Measurements from ENCODE around the gene LYRM4.
A peak's percentile ranks its signal among the peaks of the same experiment; 100 is the strongest.

The LYRM4 gene

DNA sequence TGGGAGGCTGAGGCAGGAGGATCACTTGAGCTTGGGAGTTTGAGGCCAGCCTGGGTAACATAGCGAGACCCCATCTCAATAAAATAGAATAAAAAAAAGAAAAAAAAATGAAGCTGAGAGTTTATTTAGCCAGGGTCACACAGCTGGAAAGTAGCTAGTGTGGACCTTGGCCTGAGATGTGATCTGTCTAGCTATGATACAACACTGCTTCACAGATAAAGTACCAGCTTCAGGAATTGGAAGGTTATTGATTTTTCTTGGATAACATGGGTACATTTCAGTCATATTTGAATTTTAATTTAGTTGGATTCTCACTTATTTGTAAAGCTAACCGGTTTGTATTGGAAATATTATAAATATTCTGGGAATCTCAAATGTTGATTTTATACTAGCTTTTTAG, 5.7 kb upstream of the LYRM4 start:
- H3K36me3 ChIP-seq, result no peaks in the 10 kb centered on the region
- no peak overlapping the region for H3K27ac ChIP-seq
- no peak for TF ChIP-seq CTCF (IDR thresholded peaks at IDR 0.05)
- no peaks in the 10 kb centered on the region for H3K27me3 ChIP-seq
- H3K4me1 ChIP-seq (ENCODE audit: control insufficient read depth in 1 of 2, insufficient read depth in 1 of 2, low read depth in 1 of 2, low read length in 1 of 2), result peaks cover 10 to 11% of the 10 kb centered on the region in 2 experiments
- no peaks in the 10 kb centered on the region for H3K9me3 ChIP-seq
- no peak overlapping the region for H3K4me3 ChIP-seq (ENCODE audit: low read depth in 1 of 2, low read length in 1 of 2)

GRCh38 chr6:5261545-5262109, 877 bp upstream of the LYRM4 start:
- no peaks in the 10 kb centered on the region for H3K9me3 ChIP-seq
- H3K4me3 ChIP-seq (ENCODE audit: low read depth in 1 of 2, low read length in 1 of 2), result peak overlapping the region; percentile 91
- peaks cover 18% of the 10 kb centered on the region in 2 experiments for H3K4me1 ChIP-seq (ENCODE audit: control insufficient read depth in 1 of 2, insufficient read depth in 1 of 2, low read depth in 1 of 2, low read length in 1 of 2)
- TF ChIP-seq CTCF (IDR thresholded peaks at IDR 0.05), result no peak
- H3K27me3 ChIP-seq, result no peaks in the 10 kb centered on the region
- H3K36me3 ChIP-seq, result no peaks in the 10 kb centered on the region
- H3K27ac ChIP-seq, result peak overlapping the region; percentile 98

DNA sequence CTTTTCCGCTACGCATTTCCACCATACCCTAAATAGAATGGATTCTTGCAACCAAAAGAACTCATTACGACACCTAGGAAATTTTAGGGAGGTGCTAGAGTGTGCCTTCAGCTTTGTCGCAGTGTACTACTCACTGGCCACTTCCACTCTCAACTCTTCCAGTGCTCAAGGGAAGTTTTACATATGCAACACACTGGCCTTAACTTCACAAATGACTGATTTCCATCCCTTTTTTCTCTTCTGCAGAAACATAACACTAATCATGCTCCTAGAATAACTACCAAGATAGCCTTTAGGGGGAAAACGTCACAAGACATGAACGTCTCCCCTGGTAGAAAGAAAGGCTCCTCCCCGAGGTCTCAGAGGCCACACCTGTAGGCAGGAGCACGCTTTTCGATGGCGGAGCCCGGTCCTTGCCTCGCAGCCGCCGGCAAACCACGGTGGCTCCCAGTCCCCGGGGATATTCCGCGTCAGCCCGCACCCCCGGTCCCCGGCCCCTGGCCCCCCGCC, 584 bp downstream of the LYRM4 start:
- Histone ChIP-seq H3K4me1 (ENCODE audit: control insufficient read depth in 1 of 2, insufficient read depth in 1 of 2, low read depth in 1 of 2, low read length in 1 of 2) (peaks cover 18% of the 10 kb centered on the region in 2 experiments), H3K36me3 (no peaks in the 10 kb centered on the region), H3K27me3 (no peaks in the 10 kb centered on the region), H3K27ac (peak overlapping the region; percentile 98), H3K4me3 (ENCODE audit: low read depth in 1 of 2, low read length in 1 of 2) (peak overlapping the region; percentile 91), H3K9me3 (no peaks in the 10 kb centered on the region)
- TF ChIP-seq CTCF (IDR thresholded peaks at IDR 0.05), result no peak

DNA sequence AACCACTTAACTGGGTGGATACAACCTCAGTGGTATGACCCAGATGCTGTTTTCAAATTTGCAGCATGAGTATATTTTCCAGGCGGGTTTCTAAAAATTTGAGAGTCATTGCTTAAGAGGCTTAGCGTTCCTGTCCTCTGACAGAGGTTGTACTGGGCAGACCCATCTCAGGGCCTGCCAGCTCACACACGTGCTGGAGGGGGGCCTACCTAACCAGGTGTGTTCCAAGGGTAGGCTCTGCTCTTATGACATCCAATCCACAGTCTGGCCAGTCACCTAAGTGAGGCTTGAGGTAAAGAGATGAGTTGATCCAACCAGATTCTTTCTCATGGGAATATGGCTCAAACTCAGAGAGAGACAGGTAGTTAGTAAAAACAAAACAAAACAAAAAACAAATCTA, 1.3 kb downstream of the LYRM4 start:
- no peak for TF ChIP-seq CTCF (IDR thresholded peaks at IDR 0.05)
- Histone ChIP-seq H3K4me3 (ENCODE audit: low read depth in 1 of 2, low read length in 1 of 2) (no peak overlapping the region), H3K9me3 (no peaks in the 10 kb centered on the region), H3K27me3 (no peaks in the 10 kb centered on the region), H3K36me3 (no peaks in the 10 kb centered on the region), H3K27ac (no peak overlapping the region), H3K4me1 (ENCODE audit: control insufficient read depth in 1 of 2, insufficient read depth in 1 of 2, low read depth in 1 of 2, low read length in 1 of 2) (peaks cover 18% of the 10 kb centered on the region in 2 experiments)

- H3K27ac ChIP-seq, result no peak overlapping the region
- no peak overlapping the region for H3K4me3 ChIP-seq (ENCODE audit: low read depth in 1 of 2, low read length in 1 of 2)
- H3K27me3 ChIP-seq, result no peaks in the 10 kb centered on the region
- H3K9me3 ChIP-seq, result no peaks in the 10 kb centered on the region
- TF ChIP-seq CTCF (IDR thresholded peaks at IDR 0.05), result no peak
- no peaks in the 10 kb centered on the region for H3K36me3 ChIP-seq
- peaks cover 17% of the 10 kb centered on the region in 2 experiments for H3K4me1 ChIP-seq (ENCODE audit: control insufficient read depth in 1 of 2, insufficient read depth in 1 of 2, low read depth in 1 of 2, low read length in 1 of 2)
Measured at GRCh38 chr6:5257400-5257799, 3.4 kb downstream of the LYRM4 start.
